NCI-H446 treated with DMSO at 0.1 percent for 48 hours (cell line): ENCODE results near the gene ZDBF2.
"Not testable (repeated sequence)": the region's sequence is repeated elsewhere in the genome, so short reads cannot be mapped to it uniquely, and the experiment has no call there.

Experiments
- DNase-seq: peaks from one replicate; lab custom pipeline; 2025; lab: John Stamatoyannopoulos, UW

ZDBF2 gene

GRCh38 chr2:206259376-206260187 is 14.9 kb upstream of the ZDBF2 start:
- peak; percentile 17 for DNase-seq

GRCh38 chr2:206260188-206261012 is 14.1 kb upstream of the ZDBF2 start:
- DNase-seq = no peak

- DNase-seq = no peak
Observed at GRCh38 chr2:206263959-206264603, 10.4 kb upstream of the ZDBF2 start.

- no peak for DNase-seq
Observed at GRCh38 chr2:206266130-206267125, 8.0 kb upstream of the ZDBF2 start.

- DNase-seq = no peak
Observed at GRCh38 chr2:206267567-206267966, 6.9 kb upstream of the ZDBF2 start.

- no peak for DNase-seq
Observed at GRCh38 chr2:206271065-206271464, 3.4 kb upstream of the ZDBF2 start.

GRCh38 chr2:206273905-206274304 is 558 bp upstream of the ZDBF2 start:
- DNase-seq = no peak

GRCh38 chr2:206275312-206276055 is 1.0 kb downstream of the ZDBF2 start:
- DNase-seq = peak; percentile 4

- no peak for DNase-seq
Observed at GRCh38 chr2:206276169-206276942, 1.9 kb downstream of the ZDBF2 start.

- no peak for DNase-seq
Observed at GRCh38 chr2:206277503-206277902, 3.0 kb downstream of the ZDBF2 start.

- DNase-seq = no peak
Observed at GRCh38 chr2:206282746-206283145, 8.3 kb downstream of the ZDBF2 start.

- no peak for DNase-seq
Observed at GRCh38 chr2:206287197-206287596, 12.7 kb downstream of the ZDBF2 start.

- no peak for DNase-seq
Observed at GRCh38 chr2:206289391-206289790, 14.9 kb downstream of the ZDBF2 start.

- no peak for DNase-seq
Observed at GRCh38 chr2:206296128-206296527, 21.7 kb downstream of the ZDBF2 start.

GRCh38 chr2:206299608-206300007 is 25.1 kb downstream of the ZDBF2 start:
- DNase-seq = not testable (repeated sequence)

GRCh38 chr2:206305523-206306245 is 31.2 kb downstream of the ZDBF2 start:
- DNase-seq = no peak

GRCh38 chr2:206311026-206311425 is 36.6 kb downstream of the ZDBF2 start:
- DNase-seq = no peak

GRCh38 chr2:206316141-206316540 is 41.7 kb downstream of the ZDBF2 start:
- DNase-seq = no peak

GRCh38 chr2:206323033-206323432 is 48.6 kb downstream of the ZDBF2 start:
- DNase-seq = no peak
